ENCODE data around the gene BMP15.

GRCh38 chrX:50871922-50872453 is 38.5 kb upstream of the BMP15 start:
- TF ChIP-seq EZH2 (IDR thresholded peaks at IDR 0.05; ENCODE audit: low read length, missing control alignments) (no peak), CTCF (conservative IDR thresholded peaks at IDR 0.05 in 1 of 2, IDR thresholded peaks at IDR 0.05 in 1 of 2; ENCODE audit: low read depth in 1 of 2, low read length in 2 of 2) (no peak)
